GM21717 (cell line): ENCODE measurements around the gene ANKS4B.
"Not testable (repeated sequence)": the region's sequence is repeated elsewhere in the genome, so short reads cannot be mapped to it uniquely, and the experiment has no call there.

ENCODE experiments used
- ATAC-seq: cut with Tn5 transposase; IDR thresholded peaks from one replicate; pipeline ENCODE4 v1.9.1; 2021; ENCODE audit warnings: mild to moderate bottlenecking, moderate library complexity; ENCODE audit not compliant: unreplicated experiment

The ANKS4B gene

GRCh38 chr16:21218153-21218552 lies 15.3 kb upstream of the ANKS4B start:
- ATAC-seq: no peak

DNA sequence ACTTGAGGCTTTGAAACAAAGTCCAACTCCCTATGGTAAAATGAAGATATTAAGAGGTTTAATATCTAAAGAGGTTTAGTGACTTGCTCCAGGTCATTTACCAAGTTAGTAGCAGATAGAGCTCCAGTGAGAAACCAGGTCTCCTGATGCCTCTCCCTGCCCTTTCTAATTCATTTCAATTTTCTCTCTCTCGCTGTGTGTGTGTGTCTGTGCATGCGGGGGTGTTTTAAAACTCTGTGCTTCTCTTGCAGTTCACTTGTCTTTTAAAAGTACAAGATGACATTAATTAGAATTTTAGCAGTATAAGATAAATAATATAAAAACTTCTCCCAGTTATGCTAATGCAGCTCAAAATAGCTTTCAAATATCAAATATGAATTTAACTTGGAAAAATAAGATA lies 13.9 kb upstream of the ANKS4B start:
- no peak for ATAC-seq

DNA sequence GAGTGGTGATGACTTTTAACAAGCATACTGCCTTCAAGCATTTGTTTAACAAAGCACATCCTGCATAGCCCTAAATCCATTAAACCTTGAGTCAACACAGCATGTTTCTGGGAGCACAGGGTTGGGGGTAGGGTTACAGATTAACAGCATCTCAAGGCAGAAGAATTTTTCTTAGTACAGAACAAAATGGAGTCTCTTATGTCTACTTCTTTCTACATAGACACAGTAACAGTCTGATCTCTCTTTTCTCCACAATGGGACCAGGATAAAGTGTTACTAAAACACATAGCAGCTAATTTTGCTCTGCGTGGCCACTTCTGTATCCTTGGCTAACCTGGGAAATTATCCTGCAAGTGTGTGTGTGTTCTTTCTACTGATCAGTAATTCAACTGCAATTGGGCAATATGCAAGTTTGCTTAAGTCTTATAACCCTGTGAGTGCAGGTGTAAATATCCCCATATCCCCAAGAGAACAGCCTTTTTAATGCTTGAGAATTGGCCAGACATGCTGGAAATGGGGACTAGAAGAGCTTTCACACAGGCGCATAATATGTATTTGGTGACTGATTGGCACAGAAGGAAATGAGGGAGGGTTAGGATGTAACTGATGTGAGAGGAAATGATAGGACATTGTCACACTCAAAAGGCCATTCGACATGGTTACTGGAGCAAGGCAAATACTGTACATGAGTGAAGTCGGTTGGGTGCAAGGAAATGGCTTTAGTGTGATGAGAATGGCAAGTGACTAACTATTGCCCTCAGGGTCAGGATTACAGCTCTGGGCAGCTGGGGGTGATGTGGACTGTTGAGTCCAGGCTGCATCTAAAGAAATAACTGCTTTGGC lies 10.8 kb upstream of the ANKS4B start:
- no peak for ATAC-seq

GRCh38 chr16:21223787-21224186 lies 9.7 kb upstream of the ANKS4B start:
- no peak for ATAC-seq

GRCh38 chr16:21224800-21225199 lies 8.7 kb upstream of the ANKS4B start:
- ATAC-seq: no peak

- no peak for ATAC-seq
Observed at GRCh38 chr16:21226749-21227148, 6.8 kb upstream of the ANKS4B start.

GRCh38 chr16:21227866-21228265 lies 5.6 kb upstream of the ANKS4B start:
- ATAC-seq: no peak

GRCh38 chr16:21228361-21228872 lies 5.1 kb upstream of the ANKS4B start:
- ATAC-seq: no peak

DNA sequence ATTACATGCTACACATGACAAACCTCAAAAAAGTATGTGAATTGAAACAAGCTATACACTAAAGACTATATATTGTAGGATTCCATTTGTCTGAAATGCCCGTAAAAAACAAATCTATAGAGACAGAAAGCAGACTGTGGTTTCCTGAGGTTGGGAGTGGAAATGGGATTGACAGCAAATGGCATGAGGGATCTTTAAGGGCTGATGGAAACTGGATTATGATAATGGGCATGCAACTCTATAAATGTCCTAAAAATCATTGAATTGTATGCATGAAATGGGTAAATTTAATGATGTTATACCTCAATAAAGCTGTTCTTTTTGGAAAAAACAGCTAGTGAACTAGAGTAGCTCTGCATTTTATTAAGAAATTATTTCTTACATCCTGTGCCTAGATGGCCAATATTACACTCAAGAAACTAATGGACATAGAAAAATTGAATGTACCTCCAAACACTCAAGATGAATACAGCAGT lies 416 bp upstream of the ANKS4B start:
- ATAC-seq: no peak

DNA sequence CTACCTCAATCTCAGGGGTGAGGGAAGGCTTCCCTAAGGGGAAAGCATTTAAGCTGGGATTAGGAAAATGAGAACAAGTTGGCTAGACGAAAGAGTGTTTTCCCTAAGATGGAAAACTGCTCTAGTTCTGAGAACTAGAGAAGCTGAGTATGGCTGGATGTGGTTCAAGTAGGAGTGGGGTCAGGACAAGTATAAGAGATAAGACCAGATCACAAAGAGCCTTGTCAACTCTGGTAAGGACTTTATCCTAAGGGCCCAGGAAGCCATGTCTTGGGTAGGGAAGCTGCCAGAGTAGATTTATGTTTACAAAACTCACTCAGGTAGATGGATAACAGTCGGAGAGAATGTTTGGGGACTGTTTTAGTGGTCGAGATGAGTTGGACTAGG lies 1.7 kb downstream of the ANKS4B start:
- no peak for ATAC-seq

GRCh38 chr16:21236831-21237230 lies 3.3 kb downstream of the ANKS4B start:
- no peak for ATAC-seq

DNA sequence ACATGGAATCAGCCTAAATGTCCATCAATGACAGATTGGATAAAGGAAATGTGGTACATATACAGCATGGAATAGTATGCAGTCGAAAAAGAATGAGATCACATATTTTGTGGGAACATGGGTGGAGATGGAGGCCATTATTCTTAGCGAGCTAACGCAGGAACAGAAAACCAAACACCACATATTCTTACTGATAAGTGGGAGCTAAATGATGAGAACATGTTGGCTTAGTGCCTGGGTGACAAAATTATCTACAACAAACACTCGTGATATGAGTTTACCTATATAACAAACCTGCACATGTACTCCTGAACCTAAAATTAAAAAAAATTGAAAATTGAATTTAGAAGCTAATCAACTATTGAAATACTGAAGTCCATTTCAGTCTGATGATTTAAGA lies 6.1 kb downstream of the ANKS4B start:
- ATAC-seq: no peak

GRCh38 chr16:21242756-21243155 lies 9.3 kb downstream of the ANKS4B start:
- no peak for ATAC-seq

DNA sequence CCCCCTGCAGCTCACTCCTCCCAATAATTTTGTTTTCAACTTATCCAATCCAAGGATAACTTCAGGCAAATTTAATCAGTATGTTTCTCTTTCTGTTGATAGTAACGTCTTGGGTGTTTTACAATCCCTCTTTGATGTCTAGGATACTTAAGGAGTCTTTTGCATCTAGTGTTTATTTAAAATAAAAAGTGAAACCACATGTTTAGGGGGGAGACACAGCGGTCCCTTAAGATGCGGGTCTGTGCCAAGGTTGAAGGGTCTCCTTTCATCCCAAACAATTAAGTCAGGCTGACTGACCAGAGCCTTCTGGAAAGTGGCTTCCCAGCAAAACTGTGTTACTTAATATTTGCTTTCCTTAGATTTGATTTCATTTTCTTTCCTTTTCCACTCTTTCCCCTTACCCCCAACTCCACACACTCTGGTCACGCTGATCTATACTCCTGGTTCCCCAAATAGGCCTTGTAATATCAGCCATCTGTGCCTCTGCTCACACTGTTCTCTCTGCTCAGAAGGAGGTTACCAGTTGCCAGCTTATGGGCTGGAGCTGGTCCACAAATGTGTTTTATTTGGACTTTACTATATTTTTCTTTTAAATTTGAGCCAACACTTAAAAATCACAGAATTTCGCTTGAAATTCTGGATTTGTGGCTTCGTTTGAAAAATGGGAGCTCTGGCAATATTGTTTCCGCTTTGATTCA lies 11.2 kb downstream of the ANKS4B start:
- no peak for ATAC-seq

DNA sequence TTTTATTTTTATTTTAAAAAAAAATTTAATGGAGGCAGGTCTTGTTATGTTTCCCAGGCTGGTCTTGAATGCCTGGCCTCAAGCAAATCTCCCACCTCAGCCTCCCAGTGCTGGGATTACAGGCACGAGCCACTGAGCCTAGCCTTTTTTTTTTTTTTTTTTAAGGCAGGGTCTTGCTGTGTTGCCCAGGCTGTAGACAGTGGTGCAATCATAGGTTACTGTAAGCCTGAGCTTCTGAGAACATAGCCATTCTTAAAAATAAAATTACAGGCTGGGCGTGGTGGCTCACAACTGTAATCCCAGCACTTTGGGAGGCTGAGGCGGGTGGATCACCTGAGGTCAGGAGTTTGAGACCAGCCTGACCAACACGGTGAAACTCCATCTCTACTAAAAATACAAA lies 14.7 kb downstream of the ANKS4B start:
- not testable (repeated sequence) for ATAC-seq

DNA sequence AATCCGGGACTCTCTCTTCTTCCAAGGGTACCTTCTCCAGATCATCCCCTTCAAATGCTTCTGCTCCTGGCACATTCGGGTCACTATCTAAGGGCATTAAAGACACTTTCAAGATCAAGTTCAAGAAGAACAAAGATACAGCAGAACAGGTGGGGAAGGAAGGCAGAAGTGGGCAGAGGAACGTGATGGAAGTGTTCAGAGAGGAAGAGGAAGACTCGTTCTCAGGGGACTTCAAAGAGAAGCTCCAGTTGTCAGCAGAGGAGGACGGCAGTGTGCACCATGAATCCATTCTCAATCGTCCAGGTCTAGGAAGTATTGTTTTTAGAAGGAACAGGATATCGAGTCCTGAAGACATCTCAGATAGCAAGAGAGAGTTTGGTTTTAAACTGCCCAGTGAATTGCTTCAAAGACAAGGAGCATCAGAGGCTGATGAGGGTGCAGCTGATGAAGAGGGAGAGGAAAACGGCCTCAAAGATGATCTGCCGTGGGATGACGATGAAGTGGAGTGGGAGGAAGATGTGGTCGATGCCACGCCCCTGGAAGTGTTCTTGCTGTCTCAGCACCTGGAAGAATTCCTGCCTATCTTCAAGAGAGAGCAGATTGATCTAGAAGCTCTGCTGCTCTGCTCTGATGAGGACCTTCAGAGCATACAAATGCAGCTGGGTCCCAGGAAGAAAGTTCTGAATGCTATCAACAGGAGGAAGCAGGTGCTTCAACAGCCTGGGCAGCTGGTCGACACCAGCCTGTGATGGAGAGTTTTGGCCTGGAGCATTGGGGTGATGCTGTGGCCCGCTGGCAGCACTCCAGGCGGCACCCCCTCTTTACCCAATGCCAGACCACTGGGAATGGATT lies 16.8 kb downstream of the ANKS4B start:
- ATAC-seq: no peak

GRCh38 chr16:21253470-21253869 lies 20.0 kb downstream of the ANKS4B start:
- ATAC-seq: no peak

DNA sequence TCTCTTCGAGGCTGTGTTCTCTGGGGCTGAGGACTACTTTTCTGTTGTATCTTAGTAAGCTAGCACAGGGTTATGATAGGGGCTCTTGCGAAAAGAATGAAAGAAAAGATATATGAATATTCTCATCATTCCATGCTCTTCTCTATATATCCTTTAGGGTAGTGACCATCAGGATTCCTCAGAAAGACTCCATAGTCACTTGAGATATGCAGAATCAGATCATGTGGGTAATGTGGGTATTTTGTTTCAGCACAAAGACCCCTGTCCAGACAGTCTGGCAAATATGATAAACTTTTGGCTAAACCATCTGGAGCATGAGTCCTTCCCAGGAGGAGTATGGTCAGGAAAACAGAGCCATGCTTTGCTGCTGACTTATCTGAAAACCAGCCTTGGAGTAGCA lies 23.1 kb downstream of the ANKS4B start:
- no peak for ATAC-seq

- ATAC-seq: no peak
Observed at GRCh38 chr16:21257284-21257683, 23.8 kb downstream of the ANKS4B start.

GRCh38 chr16:21260870-21261791 lies 27.6 kb downstream of the ANKS4B start:
- no peak for ATAC-seq
